Neural progenitor cell (in vitro differentiated cells): ENCODE results near the gene LDB3. TPM values are rescaled to one million over a fixed set of nuclear protein-coding genes. Genes with fewer than 3 reads are reported as not detected.

Source experiments
- DNase-seq: peaks from one replicate; pipeline ENCODE4 v3.0.0-alpha.2; 2016; ENCODE audit warnings: low spot score
- H2AFZ ChIP-seq: fragments of 200-600 bp; sonication (generic); replicated peaks from 2 replicates; pipeline ENCODE4 v1.6.1; 2016; ENCODE audit warnings: antibody characterized with exemption
- H3F3A ChIP-seq: fragments of 200-600 bp; sonication (generic); 2 replicates; pipeline ENCODE4 v1.6.1; 2016; ENCODE audit warnings: antibody characterized with exemption, low read depth
- H3K27ac ChIP-seq: fragments of 200-600 bp; sonication (generic); 2 replicates; pipeline ENCODE4 v1.5.1; 2016; ENCODE audit warnings: mild to moderate bottlenecking
- H3K27me3 ChIP-seq: fragments of 200-600 bp; sonication (generic); 2 replicates; pipeline ENCODE4 v1.6.1; 2016; ENCODE audit warnings: mild to moderate bottlenecking, moderate library complexity
- H3K36me3 ChIP-seq: fragments of 200-600 bp; sonication (generic); 2 replicates; pipeline ENCODE4 v1.5.1; 2016
- H3K4me1 ChIP-seq: fragments of 200-600 bp; sonication (generic); 2 replicates; pipeline ENCODE4 v1.6.1; 2016; ENCODE audit warnings: mixed run types
- H3K4me2 ChIP-seq: fragments of 200-600 bp; sonication (generic); 2 replicates; pipeline ENCODE4 v1.6.1; 2016
- H3K4me3 ChIP-seq: fragments of 200-600 bp; sonication (generic); 2 replicates; pipeline ENCODE4 v1.5.1; 2016
- H3K79me2 ChIP-seq: fragments of 200-600 bp; sonication (generic); 2 replicates; pipeline ENCODE4 v1.6.1; 2016; ENCODE audit warnings: low read depth
- H3K9ac ChIP-seq: fragments of 200-600 bp; sonication (generic); 2 replicates; pipeline ENCODE4 v1.6.1; 2016
- H3K9me3 ChIP-seq: fragments of 200-600 bp; sonication (generic); 2 replicates; pipeline ENCODE4 v1.5.1; 2016; ENCODE audit warnings: low read depth
- H4K20me1 ChIP-seq: fragments of 200-600 bp; sonication (generic); 2 replicates; pipeline ENCODE4 v1.6.1; 2016; ENCODE audit warnings: low read depth
- H3K27ac Mint-ChIP-seq: 3 replicates; pipeline ENCODE4 v1.8.0; 2021; ENCODE audit warnings: mixed read lengths
- H3K27me3 Mint-ChIP-seq: 2 replicates; pipeline ENCODE4 v1.8.0; 2022; ENCODE audit warnings: low read depth, mild to moderate bottlenecking, inconsistent platforms, moderate library complexity, mixed read lengths; ENCODE audit not compliant: insufficient read depth
- H3K36me3 Mint-ChIP-seq: 3 replicates; pipeline ENCODE4 v1.8.0; 2021; ENCODE audit warnings: mixed read lengths
- H3K4me1 Mint-ChIP-seq: 3 replicates; pipeline ENCODE4 v1.8.0; 2021; ENCODE audit warnings: mixed read lengths
- H3K4me3 Mint-ChIP-seq: 3 replicates; pipeline ENCODE4 v1.8.0; 2021; ENCODE audit warnings: mild to moderate bottlenecking, moderate library complexity, mixed read lengths
- H3K9me3 Mint-ChIP-seq: 3 replicates; pipeline ENCODE4 v1.8.0; 2020; ENCODE audit warnings: mixed read lengths
- EZH2 ChIP-seq: fragments of 200-600 bp; sonication (generic); IDR thresholded peaks from 2 replicates; pipeline ENCODE4 v1.6.1; 2017; ENCODE audit warnings: antibody characterized with exemption, mild to moderate bottlenecking, moderate library complexity
- EZH2phosphoT487 ChIP-seq: fragments of 200-600 bp; sonication (generic); IDR thresholded peaks from 2 replicates; pipeline ENCODE4 v1.6.1; 2017; ENCODE audit warnings: antibody characterized with exemption
- total RNA-seq: library from RNA; depleted of rRNA; stranded (reverse); fragments of >200 nt; gene quantifications from 2 replicates; pipeline ENCODE4 v1.2.3, GENCODE V29; 2015; ENCODE audit warnings: low replicate concordance
- TF ChIP-seq, protein P1 (sequence below): fragments of 200-600 bp; sonication (generic); IDR thresholded peaks from 2 replicates; pipeline ENCODE4 v1.5.1; 2017; ENCODE audit warnings: antibody characterized with exemption, mild to moderate bottlenecking

Gene LDB3
- total RNA-seq, 1 donor from 2014 or later, result not detected

DNA sequence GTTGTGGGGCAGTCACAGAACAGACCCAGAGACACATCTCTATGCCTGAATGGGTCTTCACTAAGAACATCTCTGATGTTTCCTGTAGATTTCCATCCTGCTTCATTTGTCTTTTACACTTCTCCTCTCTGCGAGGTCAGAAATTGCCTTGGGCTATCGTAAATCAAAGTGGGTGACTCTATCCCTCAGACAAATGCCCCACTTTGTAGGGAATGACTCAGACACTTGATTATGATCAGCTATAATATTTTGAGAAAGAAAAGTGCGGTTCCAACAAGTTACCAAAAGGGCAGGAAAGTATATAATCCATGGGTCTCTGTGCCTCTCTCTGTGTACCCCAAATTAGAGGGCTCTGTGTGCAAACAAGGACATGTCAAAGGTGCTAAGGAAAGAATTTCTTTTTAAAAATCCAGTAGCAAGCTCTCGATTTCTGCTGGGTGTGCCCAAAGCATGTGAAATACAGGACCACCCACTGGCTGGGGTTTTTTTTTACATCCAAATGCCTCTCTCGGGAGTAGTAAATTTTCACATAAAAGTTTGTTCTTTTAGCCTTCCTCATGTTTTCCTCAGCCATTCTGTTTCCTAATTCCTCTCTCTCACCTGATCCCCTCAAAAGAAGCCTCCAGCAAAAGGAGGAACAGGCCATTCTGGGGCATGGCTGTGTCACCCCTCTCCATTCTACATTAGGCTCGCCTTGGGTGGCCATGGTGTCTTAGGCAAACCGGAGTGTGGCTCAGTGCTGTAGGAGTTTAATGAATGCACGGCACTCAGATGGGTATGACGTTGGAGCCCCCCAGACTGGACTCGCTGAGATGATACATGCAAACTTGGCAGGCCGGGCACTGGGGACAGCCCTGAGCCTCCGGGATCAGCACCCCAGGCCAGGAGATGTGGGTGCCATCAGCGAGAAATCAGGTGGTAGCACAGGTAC is 20.3 kb upstream of the LDB3 start:
- no peaks in the 10 kb centered on the region for H3K9me3 ChIP-seq

GRCh38 chr10:86648704-86649427 is 19.4 kb upstream of the LDB3 start:
- Mint-ChIP-seq H3K27me3 (peaks cover 7% of the 10 kb centered on the region), H3K4me1 (peaks cover 11% of the 10 kb centered on the region), H3K27ac (no peak overlapping the region), H3K36me3 (no peaks in the 10 kb centered on the region), H3K4me3 (no peak overlapping the region), H3K9me3 (no peaks in the 10 kb centered on the region)
- Histone ChIP-seq H3K4me2 (no peak overlapping the region), H3K79me2 (no peaks in the 10 kb centered on the region), H3K27me3 (no peaks in the 10 kb centered on the region), H3K27ac (no peak overlapping the region), H4K20me1 (no peaks in the 10 kb centered on the region), H2AFZ (no peak overlapping the region), H3K4me3 (no peak overlapping the region), H3K4me1 (peaks cover 10% of the 10 kb centered on the region), H3K36me3 (no peaks in the 10 kb centered on the region), H3F3A (no peaks in the 10 kb centered on the region), H3K9ac (no peak overlapping the region), H3K9me3 (no peaks in the 10 kb centered on the region)
- TF ChIP-seq EZH2 (no peak), EZH2phosphoT487 (no peak)
- TF ChIP-seq, protein P1, sequence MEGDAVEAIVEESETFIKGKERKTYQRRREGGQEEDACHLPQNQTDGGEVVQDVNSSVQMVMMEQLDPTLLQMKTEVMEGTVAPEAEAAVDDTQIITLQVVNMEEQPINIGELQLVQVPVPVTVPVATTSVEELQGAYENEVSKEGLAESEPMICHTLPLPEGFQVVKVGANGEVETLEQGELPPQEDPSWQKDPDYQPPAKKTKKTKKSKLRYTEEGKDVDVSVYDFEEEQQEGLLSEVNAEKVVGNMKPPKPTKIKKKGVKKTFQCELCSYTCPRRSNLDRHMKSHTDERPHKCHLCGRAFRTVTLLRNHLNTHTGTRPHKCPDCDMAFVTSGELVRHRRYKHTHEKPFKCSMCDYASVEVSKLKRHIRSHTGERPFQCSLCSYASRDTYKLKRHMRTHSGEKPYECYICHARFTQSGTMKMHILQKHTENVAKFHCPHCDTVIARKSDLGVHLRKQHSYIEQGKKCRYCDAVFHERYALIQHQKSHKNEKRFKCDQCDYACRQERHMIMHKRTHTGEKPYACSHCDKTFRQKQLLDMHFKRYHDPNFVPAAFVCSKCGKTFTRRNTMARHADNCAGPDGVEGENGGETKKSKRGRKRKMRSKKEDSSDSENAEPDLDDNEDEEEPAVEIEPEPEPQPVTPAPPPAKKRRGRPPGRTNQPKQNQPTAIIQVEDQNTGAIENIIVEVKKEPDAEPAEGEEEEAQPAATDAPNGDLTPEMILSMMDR, result no peak
- no peak for DNase-seq

More for the DNA sequence above, 20.3 kb upstream of the LDB3 start:
- Histone ChIP-seq H2AFZ (no peak overlapping the region), H3K4me3 (no peak overlapping the region), H3K79me2 (no peaks in the 10 kb centered on the region), H4K20me1 (no peaks in the 10 kb centered on the region), H3K36me3 (no peaks in the 10 kb centered on the region), H3K27me3 (no peaks in the 10 kb centered on the region), H3F3A (no peaks in the 10 kb centered on the region), H3K27ac (no peak overlapping the region), H3K9ac (no peak overlapping the region), H3K4me2 (no peak overlapping the region), H3K4me1 (peaks cover 10% of the 10 kb centered on the region)
- no peak overlapping the region for H3K27ac Mint-ChIP-seq
- no peak overlapping the region for H3K4me3 Mint-ChIP-seq
- H3K36me3 Mint-ChIP-seq, result no peaks in the 10 kb centered on the region
- peaks cover 7% of the 10 kb centered on the region for H3K27me3 Mint-ChIP-seq
- H3K9me3 Mint-ChIP-seq, result no peaks in the 10 kb centered on the region
- TF ChIP-seq, protein P1, result no peak
- TF ChIP-seq EZH2, result no peak
- TF ChIP-seq EZH2phosphoT487, result no peak
- no peak for DNase-seq
- peaks cover 11% of the 10 kb centered on the region for H3K4me1 Mint-ChIP-seq

- Histone ChIP-seq H3K4me1 (peaks cover 10% of the 10 kb centered on the region), H3K9me3 (no peaks in the 10 kb centered on the region), H3K27ac (no peak overlapping the region), H3K27me3 (no peaks in the 10 kb centered on the region), H3K9ac (no peak overlapping the region), H4K20me1 (no peaks in the 10 kb centered on the region), H3K4me2 (no peak overlapping the region), H3F3A (no peaks in the 10 kb centered on the region), H3K4me3 (no peak overlapping the region), H3K36me3 (no peaks in the 10 kb centered on the region), H3K79me2 (no peaks in the 10 kb centered on the region), H2AFZ (no peak overlapping the region)
- H3K4me1 Mint-ChIP-seq, result peaks cover 11% of the 10 kb centered on the region
- DNase-seq, result no peak
- no peaks in the 10 kb centered on the region for H3K9me3 Mint-ChIP-seq
- H3K27ac Mint-ChIP-seq, result no peak overlapping the region
- TF ChIP-seq, protein P1, result no peak
- no peak for TF ChIP-seq EZH2
- TF ChIP-seq EZH2phosphoT487, result no peak
- peaks cover 7% of the 10 kb centered on the region for H3K27me3 Mint-ChIP-seq
- H3K36me3 Mint-ChIP-seq, result no peaks in the 10 kb centered on the region
- H3K4me3 Mint-ChIP-seq, result no peak overlapping the region
These were observed 18.7 kb upstream of the LDB3 start for GRCh38 chr10:86649471-86650150.
